Panc1 (cell line): ENCODE data around the gene PHEX. TPM values are rescaled to one million over a fixed set of nuclear protein-coding genes. Genes with fewer than 3 reads are reported as not detected.

Experiments
- ATAC-seq: fragments of 200-7000 bp; cut with Tn5 transposase; 2 replicates; pipeline ENCODE4 v1.9.1; 2020; ENCODE audit warnings: mild to moderate bottlenecking, moderate library complexity
- BruUV-seq: library from RNA; stranded (reverse); fragments of 400-500 nt; replicated peaks from 2 replicates; lab custom pipeline; 2021; lab: Mats Ljungman, UMichigan
- CTCF ChIA-PET: fragments of 300-600 bp; sonication (Branson Sonifier 250); formaldehyde crosslinking; loops from one replicate; lab custom pipeline; 2022; ENCODE audit warnings: antibody characterized with exemption; lab: Charles Lee
- POLR2A ChIA-PET: fragments of 300-600 bp; sonication (Branson Sonifier 250); formaldehyde crosslinking; loops from one replicate; lab custom pipeline; 2022; ENCODE audit warnings: antibody characterized with exemption; lab: Charles Lee
- DNase-seq: peaks from one replicate; pipeline ENCODE4 v3.0.0-alpha.2; 2010; ENCODE audit warnings: low read depth, low spot score
- H3K27ac ChIP-seq: 2 replicates; pipeline ENCODE4 v1.5.1; 2011; ENCODE audit warnings: mild to moderate bottlenecking, low read length, inconsistent platforms
- H3K27me3 ChIP-seq: fragments of 200-500 bp; sonication (Bioruptor generic); 2 replicates; pipeline ENCODE4 v1.6.0; 2014; ENCODE audit warnings: low read length, inconsistent platforms; ENCODE audit not compliant: control insufficient read depth, insufficient read depth
- H3K36me3 ChIP-seq: fragments of 200-500 bp; sonication (Bioruptor generic); 2 replicates; pipeline ENCODE4 v1.5.1; 2014; ENCODE audit warnings: inconsistent platforms, mild to moderate bottlenecking, low read length, moderate library complexity; ENCODE audit not compliant: control insufficient read depth, insufficient read depth
- H3K4me1 ChIP-seq: 2 replicates; pipeline ENCODE4 v1.5.1; 2011; ENCODE audit warnings: inconsistent platforms, mild to moderate bottlenecking, low read length, moderate library complexity; ENCODE audit not compliant: control insufficient read depth, insufficient read depth
- H3K4me3 ChIP-seq, 2 experiments: 2 replicates each; pipeline ENCODE4 v1.5.1; 2011 to 2012; ENCODE audit warnings: low read depth in 2 of 2, low read length in 2 of 2, mild to moderate bottlenecking in 2 of 2, inconsistent platforms in 1 of 2, moderate library complexity in 1 of 2
- H3K9me3 ChIP-seq: fragments of 200-500 bp; sonication (Bioruptor generic); 2 replicates; pipeline ENCODE4 v1.5.1; 2014; ENCODE audit warnings: low read depth, mild to moderate bottlenecking, inconsistent platforms, low read length, moderate library complexity; ENCODE audit not compliant: control insufficient read depth, insufficient read depth
- POLR2AphosphoS5 ChIP-seq: IDR thresholded peaks from 2 replicates; pipeline ENCODE4 v1.6.1; 2012; ENCODE audit warnings: mild to moderate bottlenecking, low read depth, low read length, moderate library complexity
- SIN3A ChIP-seq: IDR thresholded peaks from 2 replicates; pipeline ENCODE4 v1.6.1; 2012; ENCODE audit warnings: low read depth, mild to moderate bottlenecking, low read length, moderate library complexity, borderline replicate concordance; ENCODE audit not compliant: insufficient read depth
- TCF7L2 ChIP-seq: IDR thresholded peaks from 2 replicates; pipeline ENCODE4 v1.6.1; 2011; ENCODE audit warnings: mild to moderate bottlenecking, low read depth, low read length, inconsistent platforms
- in situ Hi-C: cut with HindIII; loops from 2 replicates; pipeline ENCODE4 v1.10.0; 2016; ENCODE audit warnings: low sequenced_read_pairs, low pct_unique_long_range_greater_than_20kb
- intact Hi-C: fragments of 100-400 bp; cut with micrococcal nuclease; formaldehyde crosslinking; loops from one replicate; pipeline ENCODE4 v1.10.0; 2022; ENCODE audit not compliant: unreplicated experiment
- total RNA-seq: library from RNA; stranded (reverse); gene quantifications from one replicate; pipeline ENCODE4 v1.2.1, GENCODE V29; 2021; ENCODE audit not compliant: unreplicated experiment
- TF ChIP-seq, protein P1 (sequence below), 2 experiments: IDR thresholded peaks; 2 replicates each; pipeline ENCODE4 v1.6.1; 2011 to 2012; ENCODE audit warnings: low read depth in 2 of 2, control low read depth in 1 of 2, low read length in 1 of 2, mild to moderate bottlenecking in 1 of 2, moderate library complexity in 1 of 2; ENCODE audit not compliant: insufficient read depth in 1 of 2
- TF ChIP-seq, protein P2 (sequence below): fragments of 450-650 bp; IDR thresholded peaks from 2 replicates; pipeline ENCODE4 v1.5.1; 2017; ENCODE audit warnings: mild to moderate bottlenecking

Gene PHEX
- total RNA-seq, 1 experiment from 2014 or later, result 0.23 TPM

DNA sequence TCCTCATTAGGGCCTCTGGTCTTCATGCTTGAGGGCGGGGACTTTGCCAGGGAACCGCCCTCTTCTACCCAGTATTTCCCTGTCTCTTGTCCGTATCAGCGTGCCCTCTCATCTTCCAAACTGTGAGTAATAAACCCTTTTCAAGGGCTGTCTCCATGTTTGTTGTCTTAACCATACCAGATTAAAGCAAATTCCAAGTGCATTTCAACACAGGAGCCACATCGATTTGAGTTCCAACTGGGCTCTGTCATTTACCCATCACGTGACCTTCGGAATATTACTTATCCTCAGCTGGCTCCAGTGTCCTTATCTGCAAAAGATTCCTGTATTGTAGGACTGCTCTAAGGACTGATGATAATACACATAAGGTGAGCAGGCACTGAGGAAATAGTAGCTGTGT is 6.4 kb upstream of the PHEX start:
- intact Hi-C loops (no loop called here), in situ Hi-C loops (no loop called here)
- Histone ChIP-seq H3K27me3 (no peaks in the 10 kb centered on the region), H3K36me3 (no peaks in the 10 kb centered on the region), H3K4me3 (no peak overlapping the region), H3K4me1 (no peaks in the 10 kb centered on the region), H3K27ac (no peak overlapping the region), H3K9me3 (no peaks in the 10 kb centered on the region)
- TF ChIP-seq, protein P1, sequence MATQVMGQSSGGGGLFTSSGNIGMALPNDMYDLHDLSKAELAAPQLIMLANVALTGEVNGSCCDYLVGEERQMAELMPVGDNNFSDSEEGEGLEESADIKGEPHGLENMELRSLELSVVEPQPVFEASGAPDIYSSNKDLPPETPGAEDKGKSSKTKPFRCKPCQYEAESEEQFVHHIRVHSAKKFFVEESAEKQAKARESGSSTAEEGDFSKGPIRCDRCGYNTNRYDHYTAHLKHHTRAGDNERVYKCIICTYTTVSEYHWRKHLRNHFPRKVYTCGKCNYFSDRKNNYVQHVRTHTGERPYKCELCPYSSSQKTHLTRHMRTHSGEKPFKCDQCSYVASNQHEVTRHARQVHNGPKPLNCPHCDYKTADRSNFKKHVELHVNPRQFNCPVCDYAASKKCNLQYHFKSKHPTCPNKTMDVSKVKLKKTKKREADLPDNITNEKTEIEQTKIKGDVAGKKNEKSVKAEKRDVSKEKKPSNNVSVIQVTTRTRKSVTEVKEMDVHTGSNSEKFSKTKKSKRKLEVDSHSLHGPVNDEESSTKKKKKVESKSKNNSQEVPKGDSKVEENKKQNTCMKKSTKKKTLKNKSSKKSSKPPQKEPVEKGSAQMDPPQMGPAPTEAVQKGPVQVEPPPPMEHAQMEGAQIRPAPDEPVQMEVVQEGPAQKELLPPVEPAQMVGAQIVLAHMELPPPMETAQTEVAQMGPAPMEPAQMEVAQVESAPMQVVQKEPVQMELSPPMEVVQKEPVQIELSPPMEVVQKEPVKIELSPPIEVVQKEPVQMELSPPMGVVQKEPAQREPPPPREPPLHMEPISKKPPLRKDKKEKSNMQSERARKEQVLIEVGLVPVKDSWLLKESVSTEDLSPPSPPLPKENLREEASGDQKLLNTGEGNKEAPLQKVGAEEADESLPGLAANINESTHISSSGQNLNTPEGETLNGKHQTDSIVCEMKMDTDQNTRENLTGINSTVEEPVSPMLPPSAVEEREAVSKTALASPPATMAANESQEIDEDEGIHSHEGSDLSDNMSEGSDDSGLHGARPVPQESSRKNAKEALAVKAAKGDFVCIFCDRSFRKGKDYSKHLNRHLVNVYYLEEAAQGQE (IDR thresholded peaks at IDR 0.05; ENCODE audit: insufficient read depth in 1 of 2, low read depth in 2 of 2, low read length in 1 of 2), result no peak
- TF ChIP-seq SIN3A, result no peak
- TF ChIP-seq, protein P2, sequence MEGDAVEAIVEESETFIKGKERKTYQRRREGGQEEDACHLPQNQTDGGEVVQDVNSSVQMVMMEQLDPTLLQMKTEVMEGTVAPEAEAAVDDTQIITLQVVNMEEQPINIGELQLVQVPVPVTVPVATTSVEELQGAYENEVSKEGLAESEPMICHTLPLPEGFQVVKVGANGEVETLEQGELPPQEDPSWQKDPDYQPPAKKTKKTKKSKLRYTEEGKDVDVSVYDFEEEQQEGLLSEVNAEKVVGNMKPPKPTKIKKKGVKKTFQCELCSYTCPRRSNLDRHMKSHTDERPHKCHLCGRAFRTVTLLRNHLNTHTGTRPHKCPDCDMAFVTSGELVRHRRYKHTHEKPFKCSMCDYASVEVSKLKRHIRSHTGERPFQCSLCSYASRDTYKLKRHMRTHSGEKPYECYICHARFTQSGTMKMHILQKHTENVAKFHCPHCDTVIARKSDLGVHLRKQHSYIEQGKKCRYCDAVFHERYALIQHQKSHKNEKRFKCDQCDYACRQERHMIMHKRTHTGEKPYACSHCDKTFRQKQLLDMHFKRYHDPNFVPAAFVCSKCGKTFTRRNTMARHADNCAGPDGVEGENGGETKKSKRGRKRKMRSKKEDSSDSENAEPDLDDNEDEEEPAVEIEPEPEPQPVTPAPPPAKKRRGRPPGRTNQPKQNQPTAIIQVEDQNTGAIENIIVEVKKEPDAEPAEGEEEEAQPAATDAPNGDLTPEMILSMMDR, result no peak
- no peak for TF ChIP-seq TCF7L2
- TF ChIP-seq POLR2AphosphoS5, result no peak
- ATAC-seq, result no peak
- ChIA-PET POLR2A (no interaction called here), CTCF (no interaction called here)
- no peak for DNase-seq
- no TSS peak for BruUV-seq

DNA sequence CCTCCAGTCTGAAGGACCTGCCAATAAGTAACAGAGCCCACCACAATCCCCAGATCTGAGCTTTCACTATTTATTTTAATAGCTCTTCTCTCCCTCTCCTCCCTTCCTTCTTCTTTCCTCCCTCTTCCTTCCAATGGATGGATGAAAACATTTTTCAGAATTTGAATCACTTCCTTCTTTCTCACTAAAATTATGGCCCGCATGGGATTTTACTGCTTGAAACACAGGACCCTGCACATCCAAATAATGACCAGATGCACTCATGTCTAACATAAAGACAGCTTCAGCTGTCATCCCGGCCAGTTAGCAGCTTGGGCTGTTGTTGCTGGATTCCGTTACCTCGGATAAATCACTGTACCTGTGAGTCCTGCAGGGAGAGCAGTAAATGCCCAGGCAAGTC is 5.4 kb upstream of the PHEX start:
- Histone ChIP-seq H3K27ac (no peak overlapping the region), H3K27me3 (no peaks in the 10 kb centered on the region), H3K4me3 (no peak overlapping the region), H3K9me3 (no peaks in the 10 kb centered on the region), H3K36me3 (no peaks in the 10 kb centered on the region), H3K4me1 (no peaks in the 10 kb centered on the region)
- no TSS peak for BruUV-seq
- POLR2A ChIA-PET, result no interaction called here
- in situ Hi-C loops, result no loop called here
- CTCF ChIA-PET, result interaction anchor here (0.6 kb wide), 1 partner anchor 214 kb away, joined by 4 read pairs; no protein-coding TSS in a partner anchor
- ATAC-seq (no peak), DNase-seq (no peak)
- intact Hi-C loops, result no loop called here
- TF ChIP-seq TCF7L2 (no peak), SIN3A (no peak), POLR2AphosphoS5 (no peak)
- TF ChIP-seq, protein P1 (IDR thresholded peaks at IDR 0.05; ENCODE audit: insufficient read depth in 1 of 2, low read depth in 2 of 2, low read length in 1 of 2), result no peak
- TF ChIP-seq, protein P2, result no peak
